ENCODE results near the gene PLEK. TPM values are rescaled to one million over a fixed set of nuclear protein-coding genes. Genes with fewer than 3 reads are reported as not detected.

PLEK gene
- total RNA-seq, result under 0.01 and 0.13 TPM in 2 replicates

GRCh38 chr2:68365087-68365486 lies at the start of gene PLEK:
PLEK (plus strand) TSS chr2:68365282; CDS start chr2:68365352, 70 bp downstream.

GRCh38 chr2:68319398-68320117 lies 45.5 kb upstream of the PLEK start, which contains the start of gene CNRIP1:
CNRIP1 (minus strand) TSS chr2:68319949; CDS start chr2:68319400, 549 bp downstream.

Other genes starting within 250 kb of the PLEK start
- 11.1 and 12.4 TPM in 2 replicates for gene PNO1, start 207.4 kb upstream of the PLEK start, total RNA-seq
- 17.7 and 24.1 TPM in 2 replicates for gene PPP3R1, start 112.8 kb upstream of the PLEK start, total RNA-seq
- 23.8 and 26.1 TPM in 2 replicates for gene CNRIP1, start 45.3 kb upstream of the PLEK start, total RNA-seq
- 0.19 and 0.26 TPM in 2 replicates for gene FBXO48, start 102.0 kb downstream of the PLEK start, total RNA-seq
- 3.6 and 4.8 TPM in 2 replicates for gene APLF, start 102.3 kb downstream of the PLEK start, total RNA-seq